ENCODE data around the gene CMTM6. TPM values are rescaled to one million over a fixed set of nuclear protein-coding genes. Genes with fewer than 3 reads are reported as not detected.
"Not testable (repeated sequence)": the region's sequence is repeated elsewhere in the genome, so short reads cannot be mapped to it uniquely, and the experiment has no call there.

CMTM6 gene
- total and polyA plus RNA-seq, 9 donors: 21.8 to 37.4 (median 22.5) TPM

- no peak overlapping the region for H3K27ac ChIP-seq (ENCODE audit: low read length)
- H3K36me3 ChIP-seq (ENCODE audit: control insufficient read depth, insufficient read depth, low read length): peaks cover 13% of the 10 kb centered on the region
- 100% methylated on average over 1 of the region's 2 CpGs for WGBS (ENCODE audit: insufficient coverage)
- H3K4me3 ChIP-seq (ENCODE audit: low read length): no peak overlapping the region
- no peak for DNase-seq
- H3K9me3 ChIP-seq (replicated peaks; ENCODE audit: control insufficient read depth, low read depth, low read length): no peaks in the 10 kb centered on the region
- no peaks in the 10 kb centered on the region for H3K27me3 ChIP-seq (ENCODE audit: control insufficient read depth, insufficient read depth, low read length)
- peaks cover 24% of the 10 kb centered on the region for H3K4me1 ChIP-seq (ENCODE audit: control insufficient read depth, insufficient read depth, low read length)
These were observed 52.2 kb downstream of the CMTM6 start for GRCh38 chr3:32450426-32450825.

GRCh38 chr3:32449691-32450090 is 53.0 kb downstream of the CMTM6 start:
- Histone ChIP-seq H3K4me1 (ENCODE audit: control insufficient read depth, insufficient read depth, low read length) (peaks cover 24% of the 10 kb centered on the region), H3K27me3 (ENCODE audit: control insufficient read depth, insufficient read depth, low read length) (no peaks in the 10 kb centered on the region), H3K9me3 (replicated peaks; ENCODE audit: control insufficient read depth, low read depth, low read length) (no peaks in the 10 kb centered on the region), H3K4me3 (ENCODE audit: low read length) (no peak overlapping the region), H3K27ac (ENCODE audit: low read length) (no peak overlapping the region), H3K36me3 (ENCODE audit: control insufficient read depth, insufficient read depth, low read length) (peaks cover 6% of the 10 kb centered on the region)
- DNase-seq: peak; percentile 48
- 14% methylated on average over 1 of the region's 3 CpGs for WGBS (ENCODE audit: insufficient coverage)

GRCh38 chr3:32448686-32449474 is 53.8 kb downstream of the CMTM6 start:
- WGBS (ENCODE audit: insufficient coverage): 46% methylated on average over 6 of the region's 14 CpGs
- H3K27ac ChIP-seq (ENCODE audit: low read length): no peak overlapping the region

GRCh38 chr3:32447865-32448400 is 54.7 kb downstream of the CMTM6 start:
- WGBS (ENCODE audit: insufficient coverage): no CpG with 5 or more reads among the region's 1 CpG

More at GRCh38 chr3:32448686-32449474, 53.8 kb downstream of the CMTM6 start:
- H3K4me1 ChIP-seq (ENCODE audit: control insufficient read depth, insufficient read depth, low read length): peaks cover 24% of the 10 kb centered on the region
- peak; percentile 54 for DNase-seq
- no peaks in the 10 kb centered on the region for H3K36me3 ChIP-seq (ENCODE audit: control insufficient read depth, insufficient read depth, low read length)
- H3K4me3 ChIP-seq (ENCODE audit: low read length): no peak overlapping the region
- H3K9me3 ChIP-seq (replicated peaks; ENCODE audit: control insufficient read depth, low read depth, low read length): no peaks in the 10 kb centered on the region
- H3K27me3 ChIP-seq (ENCODE audit: control insufficient read depth, insufficient read depth, low read length): no peaks in the 10 kb centered on the region

GRCh38 chr3:32443478-32443877 is 59.2 kb downstream of the CMTM6 start:
- peaks cover 3% of the 10 kb centered on the region for H3K36me3 ChIP-seq (ENCODE audit: control insufficient read depth, insufficient read depth, low read length)
- H3K4me1 ChIP-seq (ENCODE audit: control insufficient read depth, insufficient read depth, low read length): peaks cover 2% of the 10 kb centered on the region
- H3K4me3 ChIP-seq (ENCODE audit: low read length): no peak overlapping the region
- no peaks in the 10 kb centered on the region for H3K27me3 ChIP-seq (ENCODE audit: control insufficient read depth, insufficient read depth, low read length)
- H3K9me3 ChIP-seq (replicated peaks; ENCODE audit: control insufficient read depth, low read depth, low read length): no peaks in the 10 kb centered on the region
- DNase-seq: no peak
- WGBS (ENCODE audit: insufficient coverage): no CpG with 5 or more reads among the region's 1 CpG
- H3K27ac ChIP-seq (ENCODE audit: low read length): no peak overlapping the region

More at GRCh38 chr3:32447865-32448400, 54.7 kb downstream of the CMTM6 start:
- H3K27me3 ChIP-seq (ENCODE audit: control insufficient read depth, insufficient read depth, low read length): no peaks in the 10 kb centered on the region
- no peak overlapping the region for H3K4me3 ChIP-seq (ENCODE audit: low read length)
- peaks cover 24% of the 10 kb centered on the region for H3K4me1 ChIP-seq (ENCODE audit: control insufficient read depth, insufficient read depth, low read length)
- no peaks in the 10 kb centered on the region for H3K9me3 ChIP-seq (replicated peaks; ENCODE audit: control insufficient read depth, low read depth, low read length)
- DNase-seq: no peak
- H3K27ac ChIP-seq (ENCODE audit: low read length): no peak overlapping the region
- no peaks in the 10 kb centered on the region for H3K36me3 ChIP-seq (ENCODE audit: control insufficient read depth, insufficient read depth, low read length)

GRCh38 chr3:32442766-32443165 is 59.9 kb downstream of the CMTM6 start:
- peaks cover 3% of the 10 kb centered on the region for H3K36me3 ChIP-seq (ENCODE audit: control insufficient read depth, insufficient read depth, low read length)
- no peak for DNase-seq
- no peaks in the 10 kb centered on the region for H3K9me3 ChIP-seq (replicated peaks; ENCODE audit: control insufficient read depth, low read depth, low read length)
- 100% methylated on average over 1 of the region's 3 CpGs for WGBS (ENCODE audit: insufficient coverage)
- H3K4me1 ChIP-seq (ENCODE audit: control insufficient read depth, insufficient read depth, low read length): no peaks in the 10 kb centered on the region
- H3K27me3 ChIP-seq (ENCODE audit: control insufficient read depth, insufficient read depth, low read length): no peaks in the 10 kb centered on the region
- H3K27ac ChIP-seq (ENCODE audit: low read length): no peak overlapping the region
- H3K4me3 ChIP-seq (ENCODE audit: low read length): no peak overlapping the region

- peaks cover 3% of the 10 kb centered on the region for H3K36me3 ChIP-seq (ENCODE audit: control insufficient read depth, insufficient read depth, low read length)
- WGBS (ENCODE audit: insufficient coverage): 72% methylated on average over 5 of the region's 10 CpGs
- H3K4me1 ChIP-seq (ENCODE audit: control insufficient read depth, insufficient read depth, low read length): no peaks in the 10 kb centered on the region
- no peaks in the 10 kb centered on the region for H3K9me3 ChIP-seq (replicated peaks; ENCODE audit: control insufficient read depth, low read depth, low read length)
- no peak overlapping the region for H3K27ac ChIP-seq (ENCODE audit: low read length)
- no peak overlapping the region for H3K4me3 ChIP-seq (ENCODE audit: low read length)
- DNase-seq: no peak
- H3K27me3 ChIP-seq (ENCODE audit: control insufficient read depth, insufficient read depth, low read length): no peaks in the 10 kb centered on the region
These were observed 61.9 kb downstream of the CMTM6 start for GRCh38 chr3:32440611-32441350.

- H3K27me3 ChIP-seq (ENCODE audit: control insufficient read depth, insufficient read depth, low read length); H3K27ac ChIP-seq (ENCODE audit: low read length); H3K36me3 ChIP-seq (ENCODE audit: control insufficient read depth, insufficient read depth, low read length); H3K4me3 ChIP-seq (ENCODE audit: low read length); DNase-seq; H3K9me3 ChIP-seq (replicated peaks; ENCODE audit: control insufficient read depth, low read depth, low read length); H3K4me1 ChIP-seq (ENCODE audit: control insufficient read depth, insufficient read depth, low read length): not testable (repeated sequence)
- 100% methylated on average over 2 of the region's 4 CpGs for WGBS (ENCODE audit: insufficient coverage)
These were observed 63.2 kb downstream of the CMTM6 start for GRCh38 chr3:32439421-32439820.

- 71% methylated on average over 6 of the region's 10 CpGs for WGBS (ENCODE audit: insufficient coverage)
- Histone ChIP-seq H3K36me3 (ENCODE audit: control insufficient read depth, insufficient read depth, low read length) (peaks cover 3% of the 10 kb centered on the region), H3K4me1 (ENCODE audit: control insufficient read depth, insufficient read depth, low read length) (no peaks in the 10 kb centered on the region), H3K27ac (ENCODE audit: low read length) (no peak overlapping the region), H3K9me3 (replicated peaks; ENCODE audit: control insufficient read depth, low read depth, low read length) (no peaks in the 10 kb centered on the region), H3K27me3 (ENCODE audit: control insufficient read depth, insufficient read depth, low read length) (no peaks in the 10 kb centered on the region), H3K4me3 (ENCODE audit: low read length) (no peak overlapping the region)
- DNase-seq: no peak
These were observed 63.9 kb downstream of the CMTM6 start for GRCh38 chr3:32438596-32439344.

- WGBS (ENCODE audit: insufficient coverage): 60% methylated on average over 1 of the region's 7 CpGs
- peaks cover 3% of the 10 kb centered on the region for H3K36me3 ChIP-seq (ENCODE audit: control insufficient read depth, insufficient read depth, low read length)
- H3K4me3 ChIP-seq (ENCODE audit: low read length): no peak overlapping the region
- DNase-seq: no peak
- H3K27me3 ChIP-seq (ENCODE audit: control insufficient read depth, insufficient read depth, low read length): no peaks in the 10 kb centered on the region
- peaks cover 6% of the 10 kb centered on the region for H3K4me1 ChIP-seq (ENCODE audit: control insufficient read depth, insufficient read depth, low read length)
- H3K9me3 ChIP-seq (replicated peaks; ENCODE audit: control insufficient read depth, low read depth, low read length): no peaks in the 10 kb centered on the region
- no peak overlapping the region for H3K27ac ChIP-seq (ENCODE audit: low read length)
These were observed 64.8 kb downstream of the CMTM6 start for GRCh38 chr3:32437896-32438295.

Data from muscle of leg (tissue), 11 donors.